H1 (cell line): Measurements from ENCODE around the gene TEAD1. TPM values are rescaled to one million over a fixed set of nuclear protein-coding genes. Genes with fewer than 3 reads are reported as not detected.

ENCODE experiments used
- CTCF ChIA-PET: fragments of 300-600 bp; sonication (Branson Sonifier 250); formaldehyde crosslinking; loops from one replicate; lab custom pipeline; 2021; ENCODE audit not compliant: partially characterized antibody; lab: Charles Lee
- POLR2A ChIA-PET: fragments of 300-600 bp; sonication (Branson Sonifier 250); formaldehyde crosslinking; loops from one replicate; lab custom pipeline; 2021; ENCODE audit warnings: inconsistent platforms; ENCODE audit not compliant: partially characterized antibody; lab: Charles Lee
- DNase-seq, 2 experiments: peaks; one replicate each; pipeline versions ENCODE4 v3.0.0 to v3.0.0-alpha.2; 2010 to 2022; ENCODE audit warnings: low spot score in 2 of 2, low read depth in 1 of 2, mixed read lengths in 1 of 2
- FAIRE-seq: peaks from 2 replicates; lab custom pipeline; 2011; peaks lifted over from hg19 to GRCh38; lab: Jason Lieb, UNC
- H2AFZ ChIP-seq: 2 replicates; pipeline ENCODE4 v1.8.1; 2012; ENCODE audit warnings: low read length, inconsistent platforms
- H2AK5ac ChIP-seq: 2 replicates; pipeline ENCODE4 v1.6.1; 2013; ENCODE audit warnings: low read depth, low read length
- H2BK120ac ChIP-seq: replicated peaks from 2 replicates; pipeline ENCODE3; 2013; ENCODE audit warnings: low read depth, low read length, inconsistent platforms
- H2BK12ac ChIP-seq: 2 replicates; pipeline ENCODE4 v1.6.1; 2013; ENCODE audit warnings: low read depth, low read length
- H2BK15ac ChIP-seq: 2 replicates; pipeline ENCODE4 v1.6.1; 2013; ENCODE audit warnings: low read length
- H2BK20ac ChIP-seq: 2 replicates; pipeline ENCODE4 v1.6.1; 2013; ENCODE audit warnings: low read length
- H2BK5ac ChIP-seq: 2 replicates; pipeline ENCODE4 v1.6.1; 2013; ENCODE audit warnings: low read depth, low read length
- H3K14ac ChIP-seq: 2 replicates; pipeline ENCODE4 v1.6.1; 2013; ENCODE audit warnings: inconsistent platforms; ENCODE audit not compliant: insufficient read length
- H3K18ac ChIP-seq: 2 replicates; pipeline ENCODE4 v1.6.1; 2013; ENCODE audit warnings: low read length; ENCODE audit errors: extremely low read depth
- H3K23ac ChIP-seq: 2 replicates; pipeline ENCODE4 v1.6.1; 2013; ENCODE audit warnings: inconsistent platforms; ENCODE audit not compliant: insufficient read length
- H3K23me2 ChIP-seq: 2 replicates; pipeline ENCODE4 v1.6.1; 2013; ENCODE audit warnings: low read depth, low read length
- H3K27ac ChIP-seq: 2 replicates; pipeline ENCODE4 v1.6.1; 2011; ENCODE audit warnings: low read depth, low read length, inconsistent platforms
- H3K27me3 ChIP-seq, 4 experiments: replicated peaks in 1 of 4; 1 replicate in 1 of 4; 2 replicates in 3 of 4; pipeline versions ENCODE4 v1.6.1 to v1.8.1; 2011 to 2013; ENCODE audit warnings: low read length in 3 of 4, mild to moderate bottlenecking in 3 of 4, inconsistent platforms in 2 of 4, mixed read lengths in 2 of 4, moderate library complexity in 1 of 4; ENCODE audit not compliant: control insufficient read depth in 3 of 4, insufficient read depth in 3 of 4; ENCODE audit errors: extremely low read depth in 1 of 4
- H3K36me3 ChIP-seq, 4 experiments: 2 replicates each; pipeline versions ENCODE4 v1.6.1 to v1.8.1; 2011 to 2013; ENCODE audit warnings: mild to moderate bottlenecking in 4 of 4, low read length in 3 of 4, moderate library complexity in 2 of 4, control low read depth in 1 of 4, inconsistent platforms in 1 of 4; ENCODE audit not compliant: insufficient read depth in 4 of 4, control insufficient read depth in 2 of 4
- H3K4ac ChIP-seq: replicated peaks from 2 replicates; pipeline ENCODE3; 2013; ENCODE audit warnings: low read length, low read depth, mixed read lengths, inconsistent platforms; ENCODE audit not compliant: insufficient read length
- H3K4me1 ChIP-seq, 4 experiments: replicated peaks in 1 of 4; 1 replicate in 1 of 4; 2 replicates in 3 of 4; pipeline versions ENCODE4 v1.6.1 to v1.8.1; 2011 to 2013; ENCODE audit warnings: low read length in 3 of 4, inconsistent platforms in 2 of 4, mixed read lengths in 1 of 4; ENCODE audit not compliant: insufficient read depth in 4 of 4, control insufficient read depth in 3 of 4
- H3K4me2 ChIP-seq, 2 experiments: 2 replicates each; pipeline versions ENCODE4 v1.6.1 to v1.8.1; 2011 to 2013; ENCODE audit warnings: low read depth in 2 of 2, low read length in 2 of 2, control low read depth in 1 of 2, inconsistent platforms in 1 of 2, mild to moderate bottlenecking in 1 of 2; ENCODE audit not compliant: insufficient read depth in 1 of 2
- H3K4me3 ChIP-seq, 4 experiments: fragments of 200-600, 300-600 bp in 1 of 4; sonication (generic), shearing (Covaris generic), sonication (Bioruptor Twin) in 1 of 4; 2 replicates each; pipeline versions ENCODE4 v1.5.1 to v1.8.1; 2011 to 2016; ENCODE audit warnings: low read length in 4 of 4, low read depth in 3 of 4, control low read depth in 2 of 4, inconsistent platforms in 2 of 4, mild to moderate bottlenecking in 2 of 4, mixed read lengths in 1 of 4, moderate library complexity in 1 of 4; ENCODE audit not compliant: insufficient read depth in 2 of 4; ENCODE audit errors: extremely low read depth in 1 of 4
- H3K56ac ChIP-seq: replicated peaks from 2 replicates; pipeline ENCODE3; 2013; ENCODE audit warnings: low read depth, mild to moderate bottlenecking, mixed read lengths, low read length, inconsistent platforms; ENCODE audit not compliant: insufficient read length
- H3K79me1 ChIP-seq: 2 replicates; pipeline ENCODE4 v1.6.1; 2013; ENCODE audit warnings: low read depth, low read length, control low read depth
- H3K79me2 ChIP-seq, 2 experiments: 2 replicates each; pipeline versions ENCODE4 v1.6.1 to v1.8.1; 2012 to 2013; ENCODE audit warnings: low read length in 2 of 2, mild to moderate bottlenecking in 2 of 2, inconsistent platforms in 1 of 2; ENCODE audit not compliant: insufficient read depth in 2 of 2, control insufficient read depth in 1 of 2
- H3K9ac ChIP-seq, 4 experiments: replicated peaks in 1 of 4; 1 replicate in 1 of 4; 2 replicates in 3 of 4; pipeline versions ENCODE4 v1.6.1 to v1.8.1; 2011 to 2013; ENCODE audit warnings: low read depth in 3 of 4, low read length in 3 of 4, control low read depth in 2 of 4, mild to moderate bottlenecking in 2 of 4, moderate library complexity in 2 of 4, inconsistent platforms in 1 of 4; ENCODE audit errors: extremely low read depth in 1 of 4
- H3K9me3 ChIP-seq, 2 experiments: 2 replicates each; pipeline versions ENCODE4 v1.6.1 to v1.8.1; 2012 to 2013; ENCODE audit warnings: mild to moderate bottlenecking in 2 of 2, moderate library complexity in 2 of 2, control low read depth in 1 of 2, inconsistent platforms in 1 of 2, low read depth in 1 of 2, low read length in 1 of 2, mixed read lengths in 1 of 2; ENCODE audit not compliant: insufficient read depth in 2 of 2
- H4K20me1 ChIP-seq, 2 experiments: replicated peaks in 1 of 2; 2 replicates each; pipeline versions ENCODE3 to v1.8.1; 2011 to 2013; ENCODE audit warnings: inconsistent platforms in 2 of 2, low read length in 2 of 2, mild to moderate bottlenecking in 1 of 2; ENCODE audit not compliant: insufficient read depth in 2 of 2, control insufficient read depth in 1 of 2
- H4K5ac ChIP-seq: 2 replicates; pipeline ENCODE4 v1.6.1; 2013; ENCODE audit warnings: low read length, low read depth, mixed read lengths, inconsistent platforms; ENCODE audit not compliant: insufficient read length
- H4K8ac ChIP-seq: 2 replicates; pipeline ENCODE4 v1.8.0; 2013; ENCODE audit warnings: mild to moderate bottlenecking, moderate library complexity, low read length, inconsistent platforms; ENCODE audit not compliant: insufficient read depth; ENCODE audit errors: extremely low read depth
- H4K91ac ChIP-seq: replicated peaks from 2 replicates; pipeline ENCODE3; 2013; ENCODE audit warnings: low read length, mixed read lengths, inconsistent platforms; ENCODE audit not compliant: insufficient read length
- CBX5 ChIP-seq: fragments of 300-800, 300-1000 bp; sonication (generic); IDR thresholded peaks from 2 replicates; pipeline ENCODE4 v1.7.1; 2016; ENCODE audit warnings: antibody characterized with exemption, low read length, low read depth
- EP300 ChIP-seq, 2 experiments: IDR thresholded peaks; 1 replicate in 1 of 2; 2 replicates in 1 of 2; pipeline ENCODE4 v1.6.1; 2011 to 2012; ENCODE audit warnings: low read depth in 2 of 2, low read length in 2 of 2, mild to moderate bottlenecking in 2 of 2, borderline replicate concordance in 1 of 2, inconsistent platforms in 1 of 2, moderate library complexity in 1 of 2
- KDM4A ChIP-seq: IDR thresholded peaks from one replicate; pipeline ENCODE4 v1.7.1; 2012; ENCODE audit warnings: low read depth, mild to moderate bottlenecking, moderate library complexity, low read length, inconsistent platforms; ENCODE audit not compliant: severe bottlenecking
- MAFK ChIP-seq: IDR thresholded peaks from 2 replicates; pipeline ENCODE4 v1.6.1; 2012; ENCODE audit warnings: low read depth, mild to moderate bottlenecking, improper control_type of control experiment, low read length
- NRF1 ChIP-seq: IDR thresholded peaks from 2 replicates; pipeline ENCODE4 v1.6.1; 2011; ENCODE audit warnings: mild to moderate bottlenecking, low read depth, low read length, improper control_type of control experiment
- RNF2 ChIP-seq: fragments of 200-900, 300-1000 bp; sonication (generic); IDR thresholded peaks from 2 replicates; pipeline ENCODE4 v1.7.1; 2016; ENCODE audit warnings: borderline replicate concordance, low read depth, mild to moderate bottlenecking, antibody characterized with exemption, low read length; ENCODE audit not compliant: poor library complexity, severe bottlenecking; ENCODE audit errors: missing control alignments
- SP2 ChIP-seq: IDR thresholded peaks from 2 replicates; pipeline ENCODE4 v1.6.1; 2012; ENCODE audit warnings: mild to moderate bottlenecking, low read length, inconsistent platforms
- TAF7 ChIP-seq: optimal IDR thresholded peaks from 2 replicates; pipeline ENCODE3; 2011; ENCODE audit warnings: low read depth, mild to moderate bottlenecking, inconsistent platforms, low read length, moderate library complexity, borderline replicate concordance
- WGBS, 2 experiments: shearing (Covaris generic) in 1 of 2; methylation state at CpG; one replicate each; pipeline versions ENCODE4 v1.1.6 to v1.1.7; 2013 to 2015; ENCODE audit warnings: low lambda C conversion rate in 2 of 2, mixed read lengths in 2 of 2, inconsistent platforms in 1 of 2, low coverage in 1 of 2, missing lambda C conversion rate in 1 of 2; ENCODE audit not compliant: insufficient replicate concordance in 2 of 2, insufficient coverage in 1 of 2, insufficient read length in 1 of 2; ENCODE audit errors: extremely low coverage in 1 of 2, missing lambda C conversion rate in 1 of 2; 5-methylcytosine and 5-hydroxymethylcytosine counted together
- polyA plus RNA-seq, 7 experiments: library from polyadenylated mRNA; depleted of rRNA in 3 of 7; stranded (reverse) in 5 of 7; unstranded in 2 of 7; fragments of >200 nt in 5 of 7; fragments of 200-250 nt in 2 of 7; gene quantifications; 1 replicate in 5 of 7; 2 replicates in 1 of 7; 4 replicates in 1 of 7; pipeline versions ENCODE4 v1.2.1 to v1.2.3, GENCODE V29; 2011 to 2013; ENCODE audit warnings: missing spikeins in 2 of 7, mixed read lengths in 2 of 7
- total RNA-seq: library from RNA; stranded (reverse); fragmentation: NEBNext Ultra II Directional; extraction: Animal tissue kit (Norgen Biotek cat#: 25700); gene quantifications from 2 replicates; pipeline ENCODE4 v1.2.1, GENCODE V29; 2021
- TF ChIP-seq, protein P1 (sequence below): IDR thresholded peaks from 2 replicates; pipeline ENCODE4 v1.6.1; 2011; ENCODE audit warnings: low read depth, mild to moderate bottlenecking, low read length; ENCODE audit not compliant: insufficient read depth

The TEAD1 gene
- total and polyA plus RNA-seq, 2 of the 8 experiments (the other 6 are each of a cell fraction or from before 2014, with no cell fraction given): 15.6 to 67.4 TPM

DNA sequence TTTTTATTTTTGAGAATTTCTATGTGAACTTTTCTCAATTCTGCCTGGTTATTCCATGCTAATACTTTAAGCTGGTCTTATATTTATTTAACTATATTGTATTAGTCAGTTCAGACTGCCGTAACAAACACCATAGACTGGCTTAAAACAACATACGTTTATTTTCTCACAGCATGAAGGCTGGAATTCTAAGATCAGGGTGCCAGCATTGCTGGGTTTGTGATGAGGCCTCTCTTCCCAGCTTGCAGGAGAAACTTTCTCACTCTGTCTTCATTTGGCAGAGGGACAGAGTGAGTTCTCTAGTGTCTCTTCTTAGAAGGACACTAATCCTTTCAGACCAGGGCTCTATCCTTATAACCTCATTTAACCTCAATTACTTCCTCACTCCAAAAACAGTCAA is 16.2 kb upstream of the TEAD1 start:
- Histone ChIP-seq H3K23me2 (no peaks in the 10 kb centered on the region), H3K36me3 (no peaks in the 10 kb centered on the region), H3K4ac (no peak overlapping the region), H2BK5ac (no peak overlapping the region), H2BK15ac (no peak overlapping the region), H3K27me3 (no peaks in the 10 kb centered on the region), H4K5ac (no peak overlapping the region), H2AFZ (no peak overlapping the region), H3K9ac (no peak overlapping the region), H3K4me3 (no peak overlapping the region), H2BK120ac (no peak overlapping the region), H4K20me1 (no peaks in the 10 kb centered on the region), H3K18ac (no peak overlapping the region), H3K23ac (no peak overlapping the region), H3K79me2 (no peaks in the 10 kb centered on the region), H4K91ac (no peak overlapping the region), H2BK20ac (no peak overlapping the region), H3K14ac (no peak overlapping the region), H3K79me1 (no peaks in the 10 kb centered on the region), H3K9me3 (peaks cover 0 to 11% of the 10 kb centered on the region in 2 experiments; a peak in 2 of 4 replicates), H3K27ac (no peak overlapping the region), H3K4me1 (no peaks in the 10 kb centered on the region), H4K8ac (no peak overlapping the region), H2BK12ac (no peak overlapping the region), H3K4me2 (no peak overlapping the region)
- DNase-seq (no peak), FAIRE-seq (no peak)
- 66% methylated on average over 2 of the region's 2 CpGs; no CpG with 5 or more reads in 1 of the 2 experiments for WGBS, 2 experiments
- ChIA-PET CTCF (interaction anchor here (1.7 kb wide), 1 partner anchor 13 kb away, joined by 5 read pairs; no protein-coding TSS in a partner anchor), POLR2A (no interaction called here)
- TF ChIP-seq SP2 (no peak), KDM4A (no peak), RNF2 (no peak), TAF7 (no peak), EP300 (IDR thresholded peaks at IDR 0.05; ENCODE audit: borderline replicate concordance in 1 of 2, low read depth in 2 of 2, low read length in 2 of 2) (no peak), NRF1 (no peak), MAFK (no peak), CBX5 (no peak)
- TF ChIP-seq, protein P1, sequence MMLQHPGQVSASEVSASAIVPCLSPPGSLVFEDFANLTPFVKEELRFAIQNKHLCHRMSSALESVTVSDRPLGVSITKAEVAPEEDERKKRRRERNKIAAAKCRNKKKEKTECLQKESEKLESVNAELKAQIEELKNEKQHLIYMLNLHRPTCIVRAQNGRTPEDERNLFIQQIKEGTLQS: no peak
- TF ChIP-seq, all 59 proteins: peak for 0
- Histone ChIP-seq H3K56ac (no peak overlapping the region), H2AK5ac (no peak overlapping the region)
